ENCODE measurements around the gene CLEC7A. TPM values are rescaled to one million over a fixed set of nuclear protein-coding genes. Genes with fewer than 3 reads are reported as not detected.

The CLEC7A gene
- total RNA-seq, 2 experiments from 2014 or later = not detected

- no peaks in the 10 kb centered on the region for H3K9me3 ChIP-seq (ENCODE audit: low read length)
- no peak within 1 kb of the TSS for H3K27ac ChIP-seq (ENCODE audit: low read depth, low read length, poor library complexity, severe bottlenecking)
- no peaks in the 10 kb centered on the region for H4K20me1 ChIP-seq (ENCODE audit: insufficient read depth, low read length)
- H3K4me1 ChIP-seq (ENCODE audit: insufficient read depth, low read length, poor library complexity, severe bottlenecking) = no peaks in the 10 kb centered on the region
- ChIA-PET CTCF (ENCODE audit: unreplicated experiment) (no interaction called here), POLR2A (interaction anchor here (0.6 to 0.7 kb wide), 2 partner anchors 17 to 60 kb away, joined by 3 to 4 read pairs; no protein-coding TSS in a partner anchor)
- BruUV-seq (replicated peaks) = no TSS peak
- H3K79me2 ChIP-seq (ENCODE audit: insufficient read depth, low read depth, low read length) = no peaks in the 10 kb centered on the region
- DNase-seq (ENCODE audit: low spot score) = no peak
- no peak within 1 kb of the TSS for H3K4me2 ChIP-seq (ENCODE audit: low read length)
- intact Hi-C loops (cut with micrococcal nuclease; ENCODE audit: unreplicated experiment) = no loop called here
- H3K9me2 ChIP-seq (ENCODE audit: insufficient read depth, low read length) = no peaks in the 10 kb centered on the region
- no peak within 1 kb of the TSS for H2AFZ ChIP-seq (ENCODE audit: low read length)
- no peaks in the 10 kb centered on the region for H3K36me3 ChIP-seq (ENCODE audit: insufficient read depth, low read length)
- TF ChIP-seq EZH2phosphoT487 (IDR thresholded peaks at IDR 0.05; ENCODE audit: borderline replicate concordance, low read depth, low read length) (no peak), CTCF (conservative IDR thresholded peaks at IDR 0.05; ENCODE audit: low read length) (no peak)
- H3K4me3 ChIP-seq (ENCODE audit: low read depth, low read length, poor library complexity, severe bottlenecking) = no peak within 1 kb of the TSS
These were observed 31.2 kb downstream of the CLEC7A start, which contains the start of gene CLEC1A for GRCh38 chr12:10098791-10099190. CLEC1A (minus strand) TSS chr12:10098985; CDS start chr12:10098922, 63 bp downstream.

GRCh38 chr12:10097521-10097920 lies 32.5 kb downstream of the CLEC7A start:
- intact Hi-C loops (cut with micrococcal nuclease; ENCODE audit: unreplicated experiment) = no loop called here
- no peak overlapping the region for H3K4me2 ChIP-seq (ENCODE audit: low read length)
- H3K36me3 ChIP-seq (ENCODE audit: insufficient read depth, low read length) = no peaks in the 10 kb centered on the region
- CTCF ChIA-PET (ENCODE audit: unreplicated experiment) = no interaction called here
- no peaks in the 10 kb centered on the region for H3K4me1 ChIP-seq (ENCODE audit: insufficient read depth, low read length, poor library complexity, severe bottlenecking)
- H3K27ac ChIP-seq (ENCODE audit: low read depth, low read length, poor library complexity, severe bottlenecking) = no peak overlapping the region
- DNase-seq (ENCODE audit: low spot score) = no peak
- POLR2A ChIA-PET = interaction anchor here (1.1 to 1.3 kb wide), 2 partner anchors 17 to 28 kb away, joined by 3 to 4 read pairs; no protein-coding TSS in a partner anchor
- H3K9me2 ChIP-seq (ENCODE audit: insufficient read depth, low read length) = no peaks in the 10 kb centered on the region
- no peak for TF ChIP-seq EZH2phosphoT487 (IDR thresholded peaks at IDR 0.05; ENCODE audit: borderline replicate concordance, low read depth, low read length)
- no peak for TF ChIP-seq CTCF (conservative IDR thresholded peaks at IDR 0.05; ENCODE audit: low read length)
- H2AFZ ChIP-seq (ENCODE audit: low read length) = no peak overlapping the region
- H3K4me3 ChIP-seq (ENCODE audit: low read depth, low read length, poor library complexity, severe bottlenecking) = no peak overlapping the region
- no peaks in the 10 kb centered on the region for H3K79me2 ChIP-seq (ENCODE audit: insufficient read depth, low read depth, low read length)
- H4K20me1 ChIP-seq (ENCODE audit: insufficient read depth, low read length) = no peaks in the 10 kb centered on the region
- no peaks in the 10 kb centered on the region for H3K9me3 ChIP-seq (ENCODE audit: low read length)
- BruUV-seq (replicated peaks) = no TSS peak

GRCh38 chr12:10095971-10096370 lies 34.0 kb downstream of the CLEC7A start:
- intact Hi-C loops (cut with micrococcal nuclease; ENCODE audit: unreplicated experiment) = no loop called here
- Histone ChIP-seq H3K9me3 (ENCODE audit: low read length) (no peaks in the 10 kb centered on the region), H3K36me3 (ENCODE audit: insufficient read depth, low read length) (no peaks in the 10 kb centered on the region), H3K27ac (ENCODE audit: low read depth, low read length, poor library complexity, severe bottlenecking) (no peak overlapping the region), H3K9me2 (ENCODE audit: insufficient read depth, low read length) (no peaks in the 10 kb centered on the region), H3K4me2 (ENCODE audit: low read length) (no peak overlapping the region), H3K79me2 (ENCODE audit: insufficient read depth, low read depth, low read length) (no peaks in the 10 kb centered on the region), H3K4me1 (ENCODE audit: insufficient read depth, low read length, poor library complexity, severe bottlenecking) (no peaks in the 10 kb centered on the region), H3K4me3 (ENCODE audit: low read depth, low read length, poor library complexity, severe bottlenecking) (no peak overlapping the region), H2AFZ (ENCODE audit: low read length) (no peak overlapping the region), H4K20me1 (ENCODE audit: insufficient read depth, low read length) (no peaks in the 10 kb centered on the region)
- ChIA-PET POLR2A (no interaction called here), CTCF (ENCODE audit: unreplicated experiment) (no interaction called here)
- DNase-seq (ENCODE audit: low spot score) = no peak
- no TSS peak for BruUV-seq (replicated peaks)
- TF ChIP-seq EZH2phosphoT487 (IDR thresholded peaks at IDR 0.05; ENCODE audit: borderline replicate concordance, low read depth, low read length) = no peak
- TF ChIP-seq CTCF (conservative IDR thresholded peaks at IDR 0.05; ENCODE audit: low read length) = no peak

Data from OCI-LY7 (cell line).